K562 (cell line): Measurements from ENCODE around the gene DCTN1. TPM values are rescaled to one million over a fixed set of nuclear protein-coding genes. Genes with fewer than 3 reads are reported as not detected.

Source experiments
- ATAC-seq: fragments of 200-7000 bp; cut with Tn5 transposase; 3 replicates; pipeline ENCODE4 v1.9.1; 2020; ENCODE audit warnings: moderate library complexity
- BruUV-seq: library from RNA; stranded (reverse); fragments of 400-500 nt; replicated peaks from 2 replicates; lab custom pipeline; 2021; lab: Mats Ljungman, UMichigan
- CTCF ChIA-PET: fragments of 300-600 bp; formaldehyde crosslinking; extraction: SDS; loops from one replicate; lab custom pipeline; 2021; ENCODE audit warnings: low intra/inter-chr PET ratio; lab: Yijun Ruan, JAX
- POLR2A ChIA-PET: fragments of 300-600, 350-650 bp; sonication (Branson Sonifier 250); formaldehyde crosslinking; extraction: SDS; loops from one replicate; lab custom pipeline; 2021; ENCODE audit warnings: antibody characterized with exemption, inconsistent platforms; lab: Yijun Ruan, JAX
- DNase-seq, 4 experiments: peaks; one replicate each; pipeline versions ENCODE4 v3.0.0 to v3.0.0-alpha.2; 2011 to 2018; ENCODE audit warnings: low spot score in 3 of 4, mixed read lengths in 3 of 4; ENCODE audit errors: extremely low read depth in 1 of 4
- FAIRE-seq: peaks from 2 replicates; lab custom pipeline; 2011; peaks lifted over from hg19 to GRCh38; lab: Jason Lieb, UNC
- H2AFZ ChIP-seq: 2 replicates; pipeline ENCODE4 v1.6.0; 2011; ENCODE audit warnings: low read depth, low read length, control low read depth, inconsistent platforms
- H3K27ac ChIP-seq: fragments of 200-600 bp; 3 replicates; pipeline ENCODE4 v1.8.0; 2011; ENCODE audit warnings: low read depth, mild to moderate bottlenecking, control low read depth, inconsistent platforms, low read length, moderate library complexity, mixed read lengths; ENCODE audit errors: extremely low read depth
- H3K27me3 ChIP-seq, 2 experiments: fragments of 300-600 bp in 1 of 2; 2 replicates in 1 of 2; 3 replicates in 1 of 2; pipeline versions ENCODE4 v1.6.0 to v1.8.0; 2011; ENCODE audit warnings: inconsistent platforms in 2 of 2, low read length in 2 of 2, mild to moderate bottlenecking in 1 of 2, mixed read lengths in 1 of 2, moderate library complexity in 1 of 2; ENCODE audit not compliant: control insufficient read depth in 2 of 2, insufficient read depth in 2 of 2
- H3K36me3 ChIP-seq: fragments of 300-600 bp; 3 replicates; pipeline ENCODE4 v1.8.0; 2011; ENCODE audit warnings: mild to moderate bottlenecking, low read length, inconsistent platforms; ENCODE audit not compliant: control insufficient read depth, insufficient read depth
- H3K4me1 ChIP-seq, 2 experiments: fragments of 200-600 bp in 1 of 2; replicated peaks in 1 of 2; 2 replicates in 1 of 2; 3 replicates in 1 of 2; pipeline versions ENCODE4 v1.5.1 to v1.8.0; 2011; ENCODE audit warnings: inconsistent platforms in 2 of 2, low read length in 2 of 2, mild to moderate bottlenecking in 1 of 2, mixed read lengths in 1 of 2, moderate library complexity in 1 of 2; ENCODE audit not compliant: control insufficient read depth in 2 of 2, insufficient read depth in 2 of 2
- H3K4me2 ChIP-seq: 2 replicates; pipeline ENCODE4 v1.6.1; 2011; ENCODE audit warnings: low read length, control low read depth, inconsistent platforms, mixed read lengths; ENCODE audit not compliant: insufficient read depth
- H3K4me3 ChIP-seq: fragments of 200-600 bp; sonication (generic), shearing (Covaris generic); 2 replicates; pipeline ENCODE4 v1.5.1; 2016; ENCODE audit warnings: control low read depth, inconsistent platforms
- H3K79me2 ChIP-seq: fragments of 200-600 bp; 3 replicates; pipeline ENCODE4 v1.8.0; 2011; ENCODE audit warnings: low read length, inconsistent platforms; ENCODE audit not compliant: control insufficient read depth, insufficient read depth
- H3K9ac ChIP-seq, 2 experiments: 2 replicates each; pipeline versions ENCODE4 v1.6.0 to v1.6.1; 2011; ENCODE audit warnings: low read depth in 2 of 2, low read length in 2 of 2, control low read depth in 1 of 2, inconsistent platforms in 1 of 2, mild to moderate bottlenecking in 1 of 2, mixed read lengths in 1 of 2; ENCODE audit not compliant: insufficient read depth in 1 of 2
- H3K9me1 ChIP-seq: one replicate; pipeline ENCODE4 v1.6.0; 2011; ENCODE audit warnings: inconsistent platforms, mild to moderate bottlenecking, low read length, moderate library complexity; ENCODE audit not compliant: control insufficient read depth, insufficient read depth
- H3K9me3 ChIP-seq: replicated peaks from 2 replicates; pipeline ENCODE4 v1.5.1; 2011; ENCODE audit warnings: low read depth, low read length, inconsistent platforms; ENCODE audit not compliant: control insufficient read depth, insufficient read depth
- H4K20me1 ChIP-seq: replicated peaks from 2 replicates; pipeline ENCODE4 v1.6.1; 2011; ENCODE audit warnings: low read length, inconsistent platforms, mixed read lengths; ENCODE audit not compliant: control insufficient read depth, insufficient read depth
- FOS ChIP-seq: IDR thresholded peaks from 3 replicates; pipeline ENCODE4 v1.6.1; 2011; ENCODE audit not compliant: insufficient read length; ENCODE audit errors: extremely low read depth
- NFYB ChIP-seq: IDR thresholded peaks from 2 replicates; pipeline ENCODE4 v1.6.1; 2011; ENCODE audit warnings: mild to moderate bottlenecking, moderate library complexity; ENCODE audit not compliant: insufficient read length; ENCODE audit errors: extremely low read depth
- RAD51 ChIP-seq: fragments of 450-650 bp; IDR thresholded peaks from 2 replicates; pipeline ENCODE4 v1.7.1; 2016; ENCODE audit warnings: low read depth, mild to moderate bottlenecking, borderline replicate concordance
- TCF3 ChIP-seq: sonication (generic); formaldehyde crosslinking; IDR thresholded peaks from 2 replicates; pipeline ENCODE4 v1.4.0; 2020; ENCODE audit warnings: mild to moderate bottlenecking, missing genetic modification reagents
- TFE3 ChIP-seq: fragments of 450-650 bp; formaldehyde crosslinking; IDR thresholded peaks from 2 replicates; pipeline ENCODE4 v1.4.0; 2020; ENCODE audit warnings: mild to moderate bottlenecking, mixed read lengths
- TOE1 ChIP-seq, 2 experiments: fragments of 450-650 bp in 1 of 2; sonication (generic) in 1 of 2; formaldehyde crosslinking in 1 of 2; IDR thresholded peaks; 2 replicates each; pipeline versions ENCODE4 v1.7.1 to v1.8.0; 2016 to 2022; ENCODE audit warnings: borderline replicate concordance in 2 of 2, mild to moderate bottlenecking in 2 of 2, antibody characterized with exemption in 1 of 2, inconsistent platforms in 1 of 2, low read depth in 1 of 2, missing genetic modification reagents in 1 of 2, moderate library complexity in 1 of 2
- USF2 ChIP-seq: sonication (generic); formaldehyde crosslinking; IDR thresholded peaks from 2 replicates; pipeline ENCODE4 v1.5.0; 2020; ENCODE audit warnings: missing genetic modification reagents
- YY1 ChIP-seq, 3 experiments: IDR thresholded peaks; 2 replicates each; pipeline ENCODE4 v1.6.1; 2011; ENCODE audit warnings: low read length in 2 of 3, mild to moderate bottlenecking in 2 of 3, moderate library complexity in 2 of 3, borderline replicate concordance in 1 of 3, control low read depth in 1 of 3, low read depth in 1 of 3; ENCODE audit not compliant: insufficient read depth in 3 of 3, insufficient replicate concordance in 2 of 3, control insufficient read depth in 1 of 3, insufficient read length in 1 of 3; ENCODE audit errors: extremely low read depth in 1 of 3
- ZBTB49 ChIP-seq: sonication (generic); formaldehyde crosslinking; IDR thresholded peaks from 2 replicates; pipeline ENCODE4 v1.8.0; 2022; ENCODE audit warnings: missing genetic modification reagents, mild to moderate bottlenecking, borderline replicate concordance
- WGBS: fragments of 100-300 bp; shearing (Covaris generic); methylation state at CpG from one replicate; pipeline ENCODE4 v1.1.6; 2016; ENCODE audit warnings: low coverage, mixed read lengths; ENCODE audit not compliant: insufficient coverage; ENCODE audit errors: missing lambda C conversion rate; 5-methylcytosine and 5-hydroxymethylcytosine counted together
- in situ Hi-C: fragments of 300-500 bp; cut with MboI; formaldehyde crosslinking; loops from 4 replicates; pipeline ENCODE4 v1.15.0; 2018; ENCODE audit warnings: inconsistent platforms, mixed read lengths
- intact Hi-C: fragments of 100-400 bp; cut with micrococcal nuclease; formaldehyde crosslinking; loops from 2 replicates; pipeline ENCODE4 v1.14.2; 2022
- polyA plus RNA-seq, 8 experiments: library from polyadenylated mRNA; depleted of rRNA in 4 of 8; stranded (reverse) in 5 of 8; unstranded in 3 of 8; fragments of >200 nt; fragmentation: Nextera tagmentation in 2 of 8; fragmentation: Illumina TruSeq in 1 of 8; extraction: Ambion mirVana in 2 of 8; extraction: Trizol in 1 of 8; gene quantifications; 2 replicates each; pipeline versions ENCODE4 v1.2.1 to v1.2.3, GENCODE V29; 2011 to 2014; ENCODE audit warnings: inconsistent platforms in 1 of 8, missing spikeins in 1 of 8
- total RNA-seq, 7 experiments: library from RNA; depleted of rRNA in 6 of 7; stranded (reverse); fragments of >200 nt in 6 of 7; fragmentation: Illumina TruSeq in 2 of 7; extraction: Trizol in 2 of 7; gene quantifications; 2 replicates each; pipeline versions ENCODE4 v1.2.1 to v1.2.3, GENCODE V29; 2011 to 2021; ENCODE audit warnings: low replicate concordance in 1 of 7
- TF ChIP-seq, protein P1 (sequence below), 3 experiments: fragments of 200-800 bp in 1 of 3; sonication (Bioruptor generic) in 1 of 3; sonication (generic) in 1 of 3; formaldehyde crosslinking in 1 of 3; IDR thresholded peaks; 2 replicates each; pipeline versions ENCODE4 v1.6.1 to v1.8.0; 2016 to 2022; ENCODE audit warnings: mild to moderate bottlenecking in 2 of 3, missing compliant biosample characterization in 2 of 3, missing genetic modification characterization in 2 of 3, missing genetic modification reagents in 1 of 3

The DCTN1 gene
- total and polyA plus RNA-seq, 9 of the 15 experiments (the other 6 are each of a cell fraction or from before 2014, with no cell fraction given) = 23.9 to 71.7 (median 45.0) TPM

- Histone ChIP-seq H3K27ac (no peak overlapping the region), H3K9me3 (no peaks in the 10 kb centered on the region), H3K79me2 (no peaks in the 10 kb centered on the region), H3K9me1 (no peaks in the 10 kb centered on the region), H4K20me1 (no peaks in the 10 kb centered on the region), H3K4me3 (no peak overlapping the region), H3K27me3 (no peaks in the 10 kb centered on the region), H2AFZ (peak overlapping the region; percentile 41), H3K4me1 (peaks cover 0 to 2% of the 10 kb centered on the region in 2 experiments; a peak in 1 of 5 replicates), H3K9ac (no peak overlapping the region), H3K4me2 (no peak overlapping the region; the same call in 1 of the 2 replicates), H3K36me3 (no peaks in the 10 kb centered on the region)
- in situ Hi-C loops (no loop called here), intact Hi-C loops (no loop called here)
- 10% methylated on average over 2 of the region's 2 CpGs for WGBS
- ChIA-PET CTCF (no interaction called here), POLR2A (no interaction called here)
- ATAC-seq (peak; percentile 74), DNase-seq (peak; percentile 11 to 70 (median 53)), FAIRE-seq (no peak)
- TF ChIP-seq YY1 (IDR thresholded peaks at IDR 0.05; ENCODE audit: borderline replicate concordance in 1 of 3, control insufficient read depth in 1 of 3, extremely low read depth in 1 of 3, insufficient read depth in 3 of 3, insufficient read length in 1 of 3, insufficient replicate concordance in 2 of 3, low read depth in 1 of 3, low read length in 2 of 3) (peak in 1 of 3 experiments; percentile 7), FOS (peak; percentile 33), USF2 (CRISPR knock-in tag) (peak; percentile 59), TOE1 (IDR thresholded peaks at IDR 0.05; ENCODE audit: borderline replicate concordance) (peak; percentile 85; the same call in 1 of the 2 replicates), TOE1 (CRISPR knock-in tag; IDR thresholded peaks at IDR 0.05; ENCODE audit: borderline replicate concordance, low read depth) (no peak), NFYB (peak; percentile 78), ZBTB49 (CRISPR knock-in tag) (no peak), RAD51 (peak; percentile 78), TCF3 (CRISPR knock-in tag) (no peak), TFE3 (peak; percentile 90)
- TF ChIP-seq, protein P1, sequence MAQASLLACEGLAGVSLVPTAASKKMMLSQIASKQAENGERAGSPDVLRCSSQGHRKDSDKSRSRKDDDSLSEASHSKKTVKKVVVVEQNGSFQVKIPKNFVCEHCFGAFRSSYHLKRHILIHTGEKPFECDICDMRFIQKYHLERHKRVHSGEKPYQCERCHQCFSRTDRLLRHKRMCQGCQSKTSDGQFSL (CRISPR knock-in tag; IDR thresholded peaks at IDR 0.05) = no peak
- TF ChIP-seq, protein P1 (tag; IDR thresholded peaks at IDR 0.05) = no peak
- BruUV-seq = no TSS peak
Measured at GRCh38 chr2:74321737-74322136, 58.4 kb downstream of the DCTN1 start.
